IPS DF 19.7 (cell line): Measurements from ENCODE around the gene SLC41A3.
"Not testable (repeated sequence)": the region's sequence is repeated elsewhere in the genome, so short reads cannot be mapped to it uniquely, and the experiment has no call there.

Experiments used
- DNase-seq: peaks from one replicate; pipeline ENCODE4 v3.0.0-alpha.2; 2013; ENCODE audit warnings: low read depth, low spot score

Gene SLC41A3

GRCh38 chr3:126053949-126054569 is 29.9 kb downstream of the SLC41A3 start:
- no peak for DNase-seq

- no peak for DNase-seq
These were observed 30.4 kb downstream of the SLC41A3 start for GRCh38 chr3:126053513-126053912.

GRCh38 chr3:126052196-126053058 is 31.5 kb downstream of the SLC41A3 start:
- no peak for DNase-seq

- no peak for DNase-seq
These were observed 32.2 kb downstream of the SLC41A3 start for GRCh38 chr3:126051741-126052140.

GRCh38 chr3:126051234-126051633 is 32.7 kb downstream of the SLC41A3 start:
- no peak for DNase-seq

GRCh38 chr3:126050626-126051025 is 33.3 kb downstream of the SLC41A3 start:
- DNase-seq: no peak

GRCh38 chr3:126050050-126050392 is 33.9 kb downstream of the SLC41A3 start:
- DNase-seq: no peak

GRCh38 chr3:126049289-126050049 is 34.5 kb downstream of the SLC41A3 start:
- no peak for DNase-seq

GRCh38 chr3:126040386-126040785 is 43.5 kb downstream of the SLC41A3 start:
- no peak for DNase-seq

- DNase-seq: no peak
These were observed 44.1 kb downstream of the SLC41A3 start for GRCh38 chr3:126039870-126040269.

GRCh38 chr3:126038791-126039190 is 45.1 kb downstream of the SLC41A3 start:
- not testable (repeated sequence) for DNase-seq

- no peak for DNase-seq
These were observed 47.8 kb downstream of the SLC41A3 start for GRCh38 chr3:126036056-126036549.

- DNase-seq: no peak
These were observed 48.4 kb downstream of the SLC41A3 start for GRCh38 chr3:126035362-126036050.

- no peak for DNase-seq
These were observed 49.2 kb downstream of the SLC41A3 start for GRCh38 chr3:126034481-126035361.

- no peak for DNase-seq
These were observed 50.2 kb downstream of the SLC41A3 start for GRCh38 chr3:126033765-126034164.

- no peak for DNase-seq
These were observed 50.7 kb downstream of the SLC41A3 start for GRCh38 chr3:126033051-126033745.

GRCh38 chr3:126031981-126032471 is 51.9 kb downstream of the SLC41A3 start:
- DNase-seq: no peak

GRCh38 chr3:126030455-126030854 is 53.5 kb downstream of the SLC41A3 start:
- DNase-seq: no peak

GRCh38 chr3:126029241-126029640 is 54.7 kb downstream of the SLC41A3 start:
- no peak for DNase-seq

- no peak for DNase-seq
These were observed 55.8 kb downstream of the SLC41A3 start for GRCh38 chr3:126028096-126028495.
